ENCODE measurements around the gene PKN1. TPM values are rescaled to one million over a fixed set of nuclear protein-coding genes. Genes with fewer than 3 reads are reported as not detected.

The PKN1 gene
- total RNA-seq, 1 experiment from 2014 or later = 138 TPM

- BruUV-seq (replicated peaks) = no TSS peak
- peaks cover 13% of the 10 kb centered on the region for H3K4me1 Mint-ChIP-seq (ENCODE audit: low read depth, unreplicated experiment)
- H3K36me3 Mint-ChIP-seq (ENCODE audit: insufficient read depth, unreplicated experiment) = peaks cover 49% of the 10 kb centered on the region
- H3K9me3 Mint-ChIP-seq (ENCODE audit: low read depth, unreplicated experiment) = no peaks in the 10 kb centered on the region
- DNase-seq = no peak
- H3K27ac Mint-ChIP-seq (ENCODE audit: unreplicated experiment) = no peak overlapping the region
- intact Hi-C loops (cut with micrococcal nuclease; ENCODE audit: unreplicated experiment) = no loop called here
- TF ChIP-seq, protein P1, sequence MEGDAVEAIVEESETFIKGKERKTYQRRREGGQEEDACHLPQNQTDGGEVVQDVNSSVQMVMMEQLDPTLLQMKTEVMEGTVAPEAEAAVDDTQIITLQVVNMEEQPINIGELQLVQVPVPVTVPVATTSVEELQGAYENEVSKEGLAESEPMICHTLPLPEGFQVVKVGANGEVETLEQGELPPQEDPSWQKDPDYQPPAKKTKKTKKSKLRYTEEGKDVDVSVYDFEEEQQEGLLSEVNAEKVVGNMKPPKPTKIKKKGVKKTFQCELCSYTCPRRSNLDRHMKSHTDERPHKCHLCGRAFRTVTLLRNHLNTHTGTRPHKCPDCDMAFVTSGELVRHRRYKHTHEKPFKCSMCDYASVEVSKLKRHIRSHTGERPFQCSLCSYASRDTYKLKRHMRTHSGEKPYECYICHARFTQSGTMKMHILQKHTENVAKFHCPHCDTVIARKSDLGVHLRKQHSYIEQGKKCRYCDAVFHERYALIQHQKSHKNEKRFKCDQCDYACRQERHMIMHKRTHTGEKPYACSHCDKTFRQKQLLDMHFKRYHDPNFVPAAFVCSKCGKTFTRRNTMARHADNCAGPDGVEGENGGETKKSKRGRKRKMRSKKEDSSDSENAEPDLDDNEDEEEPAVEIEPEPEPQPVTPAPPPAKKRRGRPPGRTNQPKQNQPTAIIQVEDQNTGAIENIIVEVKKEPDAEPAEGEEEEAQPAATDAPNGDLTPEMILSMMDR (IDR thresholded peaks at IDR 0.05; ENCODE audit: unreplicated experiment) = no peak
- H3K27me3 Mint-ChIP-seq (ENCODE audit: unreplicated experiment) = no peaks in the 10 kb centered on the region
- H3K4me3 Mint-ChIP-seq (ENCODE audit: low read depth, unreplicated experiment) = no peak overlapping the region
- CTCF ChIA-PET = no interaction called here
Measured at GRCh38 chr19:14480700-14481079, 47.6 kb downstream of the PKN1 start.

DNA sequence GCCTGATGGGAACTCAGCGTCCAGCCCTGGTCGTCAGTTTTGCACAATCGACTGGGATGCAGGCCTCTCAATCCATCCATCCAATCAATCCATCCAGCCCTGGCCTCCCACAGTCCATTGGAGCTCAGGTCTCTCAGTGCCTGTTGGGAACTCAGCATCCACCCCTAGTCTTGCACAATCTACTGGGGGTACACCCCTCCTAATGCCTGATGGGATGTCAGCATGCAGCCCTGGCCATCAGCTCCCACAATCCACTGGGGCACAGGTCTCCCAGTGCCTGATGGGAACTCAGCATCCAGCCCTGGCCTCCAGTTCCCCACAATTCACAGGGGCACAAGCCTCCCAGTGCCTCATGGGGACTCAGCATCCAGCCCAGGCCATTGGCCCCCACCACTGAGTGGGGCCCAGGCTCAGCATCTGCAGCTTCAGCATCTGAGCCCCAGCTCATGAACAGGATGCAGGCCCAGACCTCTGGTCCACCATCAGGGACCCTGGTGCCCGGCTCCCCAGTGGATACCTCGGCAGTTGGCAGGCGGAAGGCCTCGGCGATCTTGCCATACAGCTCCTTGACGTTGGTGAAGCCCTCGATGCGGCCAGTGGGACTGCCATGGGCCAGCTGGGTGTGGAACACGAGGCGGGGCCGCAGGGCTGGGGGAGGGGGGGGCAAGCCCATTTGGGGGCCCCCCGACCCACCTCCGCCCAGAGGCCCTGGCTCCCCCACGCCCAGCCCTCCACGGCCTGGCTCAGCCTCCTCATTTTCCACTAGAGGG lies 49.3 kb downstream of the PKN1 start:
- no peaks in the 10 kb centered on the region for H3K4me1 Mint-ChIP-seq (ENCODE audit: low read depth, unreplicated experiment)
- no peaks in the 10 kb centered on the region for H3K9me3 Mint-ChIP-seq (ENCODE audit: low read depth, unreplicated experiment)
- no peak overlapping the region for H3K27ac Mint-ChIP-seq (ENCODE audit: unreplicated experiment)
- no peaks in the 10 kb centered on the region for H3K27me3 Mint-ChIP-seq (ENCODE audit: unreplicated experiment)
- peaks cover 50% of the 10 kb centered on the region for H3K36me3 Mint-ChIP-seq (ENCODE audit: insufficient read depth, unreplicated experiment)
- H3K4me3 Mint-ChIP-seq (ENCODE audit: low read depth, unreplicated experiment) = no peak overlapping the region
- intact Hi-C loops (cut with micrococcal nuclease; ENCODE audit: unreplicated experiment) = no loop called here
- DNase-seq = no peak
- no TSS peak for BruUV-seq (replicated peaks)
- TF ChIP-seq, protein P1 (IDR thresholded peaks at IDR 0.05; ENCODE audit: unreplicated experiment) = no peak
- CTCF ChIA-PET = interaction anchor here (0.7 kb wide), 1 partner anchor 14 kb away, joined by 3 read pairs; the partner anchor contains the start of gene GIPC1

GRCh38 chr19:14487370-14488125 lies 54.4 kb downstream of the PKN1 start:
- CTCF ChIA-PET = interaction anchor here (0.7 kb wide), 1 partner anchor 989 kb away, joined by 3 read pairs; no protein-coding TSS in a partner anchor
- Mint-ChIP-seq H3K27ac (ENCODE audit: unreplicated experiment) (no peak overlapping the region), H3K27me3 (ENCODE audit: unreplicated experiment) (no peaks in the 10 kb centered on the region), H3K4me3 (ENCODE audit: low read depth, unreplicated experiment) (no peak overlapping the region), H3K9me3 (ENCODE audit: low read depth, unreplicated experiment) (no peaks in the 10 kb centered on the region), H3K36me3 (ENCODE audit: insufficient read depth, unreplicated experiment) (peaks cover 74% of the 10 kb centered on the region), H3K4me1 (ENCODE audit: low read depth, unreplicated experiment) (peaks cover 1% of the 10 kb centered on the region)
- BruUV-seq (replicated peaks) = no TSS peak
- intact Hi-C loops (cut with micrococcal nuclease; ENCODE audit: unreplicated experiment) = no loop called here
- no peak for DNase-seq
- TF ChIP-seq, protein P1 (IDR thresholded peaks at IDR 0.05; ENCODE audit: unreplicated experiment) = no peak

DNA sequence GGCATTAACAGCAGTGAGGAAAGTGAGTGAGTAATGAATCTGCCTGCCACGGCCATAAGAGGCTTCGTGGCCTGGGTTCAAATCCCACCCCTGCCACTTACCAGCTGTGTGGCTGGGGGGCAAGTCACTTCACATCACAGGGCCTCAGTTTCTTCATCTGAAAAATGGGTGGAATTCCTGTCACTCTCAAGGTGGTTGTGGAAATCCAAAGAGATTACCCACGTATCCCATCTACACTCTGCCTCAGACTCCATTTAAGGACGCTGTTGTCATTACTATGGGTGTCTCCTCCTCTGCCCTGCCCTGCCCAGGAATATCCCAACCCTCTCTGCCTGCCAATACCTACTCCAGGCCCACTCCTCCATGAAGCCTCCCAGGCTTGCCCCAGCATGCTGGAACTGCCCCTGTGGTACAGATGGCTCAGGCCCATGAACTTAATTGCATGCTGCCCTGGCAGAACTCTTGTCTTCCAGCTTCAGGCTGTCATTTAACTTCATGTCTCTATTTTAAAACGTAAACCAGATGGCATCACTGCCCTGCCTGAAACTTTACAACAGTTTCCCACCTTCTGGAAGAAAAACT lies 59.7 kb downstream of the PKN1 start:
- CTCF ChIA-PET = no interaction called here
- TF ChIP-seq, protein P1 (IDR thresholded peaks at IDR 0.05; ENCODE audit: unreplicated experiment) = no peak
- Mint-ChIP-seq H3K36me3 (ENCODE audit: insufficient read depth, unreplicated experiment) (peaks cover 83% of the 10 kb centered on the region), H3K4me1 (ENCODE audit: low read depth, unreplicated experiment) (peaks cover 18% of the 10 kb centered on the region), H3K27ac (ENCODE audit: unreplicated experiment) (no peak overlapping the region), H3K27me3 (ENCODE audit: unreplicated experiment) (no peaks in the 10 kb centered on the region), H3K4me3 (ENCODE audit: low read depth, unreplicated experiment) (peak overlapping the region; percentile 32), H3K9me3 (ENCODE audit: low read depth, unreplicated experiment) (no peaks in the 10 kb centered on the region)
- no peak for DNase-seq
- intact Hi-C loops (cut with micrococcal nuclease; ENCODE audit: unreplicated experiment) = no loop called here
- BruUV-seq (replicated peaks) = no TSS peak

Measured in Calu3 (cell line).